Peyer's patch (tissue), 4 donors: ENCODE data around the gene HDDC3. TPM values are rescaled to one million over a fixed set of nuclear protein-coding genes. Genes with fewer than 3 reads are reported as not detected.

Source experiments
- DNase-seq, 3 donors: peaks; one replicate each; pipeline ENCODE4 v3.0.0-alpha.2; 2017 to 2019
- H3K27ac ChIP-seq, 4 donors: fragments of 200-600 bp; sonication (generic); one replicate each; pipeline ENCODE4 v1.5.1; 2016 to 2019
- H3K27me3 ChIP-seq, 2 donors: fragments of 200-600 bp; sonication (generic); one replicate each; pipeline ENCODE4 v1.5.1; 2019
- H3K36me3 ChIP-seq, 3 donors: fragments of 200-600 bp; sonication (generic); one replicate each; pipeline ENCODE4 v1.5.1; 2016 to 2019
- H3K4me1 ChIP-seq, 4 donors: fragments of 200-600 bp; sonication (generic); one replicate each; pipeline ENCODE4 v1.5.1; 2016 to 2019
- H3K4me3 ChIP-seq, 4 donors: fragments of 200-600 bp; sonication (generic); 1 replicate in 3 of 4; 2 replicates in 1 of 4; pipeline ENCODE4 v1.5.1; 2016 to 2019; ENCODE audit warnings: mild to moderate bottlenecking in 1 of 4
- H3K9me3 ChIP-seq, 4 donors: fragments of 200-600 bp; sonication (generic); one replicate each; pipeline ENCODE4 v1.5.1; 2016 to 2019; ENCODE audit warnings: mild to moderate bottlenecking in 1 of 4
- POLR2A ChIP-seq, 2 donors: fragments of 450-650 bp; IDR thresholded peaks; one replicate each; pipeline ENCODE4 v1.5.1; 2017; ENCODE audit warnings: antibody characterized with exemption in 2 of 2, mild to moderate bottlenecking in 2 of 2, moderate library complexity in 2 of 2
- total RNA-seq, 4 donors: library from RNA; depleted of rRNA; stranded (reverse); fragments of >200 nt; gene quantifications; one replicate each; pipeline ENCODE4 v1.1.0, GENCODE V29; 2016
- TF ChIP-seq, protein P1 (sequence below), 6 experiments: fragments of 450-650 bp in 4 of 6; fragments of 200-600 bp in 2 of 6; sonication (generic) in 1 of 6; IDR thresholded peaks; one replicate each; pipeline ENCODE4 v1.5.1; 2017 to 2019; ENCODE audit warnings: antibody characterized with exemption in 6 of 6, mild to moderate bottlenecking in 3 of 6, moderate library complexity in 1 of 6

HDDC3 gene
- total RNA-seq, 4 donors from 2014 or later = 16.5 to 35.6 (median 23.4) TPM

DNA sequence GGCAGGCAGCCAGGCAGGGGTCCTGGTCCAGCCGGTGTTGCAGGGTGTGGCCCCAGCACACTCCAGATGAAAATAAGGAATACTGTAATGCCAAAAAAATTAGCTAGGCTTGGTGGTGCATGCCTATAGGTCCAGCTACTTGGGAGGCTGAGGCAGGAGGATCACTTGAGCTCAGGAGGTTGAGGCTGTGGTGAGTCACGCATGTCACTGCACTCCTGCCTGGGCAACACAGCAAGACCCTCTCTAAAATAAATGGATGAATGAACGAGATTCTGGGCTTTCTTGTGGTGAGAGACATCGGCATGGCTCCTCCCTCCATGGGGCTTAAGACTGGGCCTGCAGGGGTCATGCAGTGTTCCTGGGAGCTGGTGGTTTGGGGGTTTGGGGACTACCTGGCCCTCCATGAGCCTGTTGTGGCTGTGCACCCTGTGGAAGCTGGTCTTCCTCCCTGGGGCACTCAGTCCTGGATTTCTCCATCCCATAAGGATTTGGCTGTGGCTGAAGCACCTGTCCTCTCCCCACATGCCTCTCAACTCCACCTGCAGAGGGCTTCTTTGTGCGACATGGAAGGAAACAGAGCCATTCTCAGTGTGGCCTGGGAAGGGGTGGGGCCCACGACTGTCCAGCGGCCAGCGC lies 14.7 kb upstream of the HDDC3 start:
- no peak overlapping the region for H3K4me3 ChIP-seq
- no peaks in the 10 kb centered on the region for H3K9me3 ChIP-seq
- H3K27ac ChIP-seq = no peak overlapping the region
- DNase-seq = no peak
- H3K27me3 ChIP-seq = no peaks in the 10 kb centered on the region
- H3K36me3 ChIP-seq = peaks cover 0 to 98% (median 0%) of the 10 kb centered on the region in 3 donors
- no peaks in the 10 kb centered on the region for H3K4me1 ChIP-seq
- no peak for TF ChIP-seq POLR2A (IDR thresholded peaks at IDR 0.05)
- TF ChIP-seq, protein P1, sequence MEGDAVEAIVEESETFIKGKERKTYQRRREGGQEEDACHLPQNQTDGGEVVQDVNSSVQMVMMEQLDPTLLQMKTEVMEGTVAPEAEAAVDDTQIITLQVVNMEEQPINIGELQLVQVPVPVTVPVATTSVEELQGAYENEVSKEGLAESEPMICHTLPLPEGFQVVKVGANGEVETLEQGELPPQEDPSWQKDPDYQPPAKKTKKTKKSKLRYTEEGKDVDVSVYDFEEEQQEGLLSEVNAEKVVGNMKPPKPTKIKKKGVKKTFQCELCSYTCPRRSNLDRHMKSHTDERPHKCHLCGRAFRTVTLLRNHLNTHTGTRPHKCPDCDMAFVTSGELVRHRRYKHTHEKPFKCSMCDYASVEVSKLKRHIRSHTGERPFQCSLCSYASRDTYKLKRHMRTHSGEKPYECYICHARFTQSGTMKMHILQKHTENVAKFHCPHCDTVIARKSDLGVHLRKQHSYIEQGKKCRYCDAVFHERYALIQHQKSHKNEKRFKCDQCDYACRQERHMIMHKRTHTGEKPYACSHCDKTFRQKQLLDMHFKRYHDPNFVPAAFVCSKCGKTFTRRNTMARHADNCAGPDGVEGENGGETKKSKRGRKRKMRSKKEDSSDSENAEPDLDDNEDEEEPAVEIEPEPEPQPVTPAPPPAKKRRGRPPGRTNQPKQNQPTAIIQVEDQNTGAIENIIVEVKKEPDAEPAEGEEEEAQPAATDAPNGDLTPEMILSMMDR (IDR thresholded peaks at IDR 0.05) = no peak

DNA sequence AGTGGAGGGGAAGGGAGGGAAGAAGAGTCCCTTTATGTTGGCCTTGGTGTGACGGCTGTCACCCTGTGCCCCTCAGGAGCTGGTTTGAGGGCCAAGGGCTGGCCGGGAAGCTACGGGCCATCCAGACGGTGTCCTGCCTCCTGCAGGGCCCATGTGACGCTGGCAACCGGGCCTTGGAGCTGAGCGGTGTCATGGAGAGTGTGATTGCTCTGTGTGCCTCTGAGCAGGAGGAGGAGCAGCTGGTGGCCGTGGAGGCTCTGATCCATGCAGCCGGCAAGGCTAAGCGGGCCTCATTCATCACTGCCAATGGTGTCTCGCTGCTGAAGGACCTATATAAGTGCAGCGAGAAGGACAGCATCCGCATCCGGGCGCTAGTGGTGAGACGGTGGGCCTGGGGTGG lies 14.2 kb upstream of the HDDC3 start:
- H3K27me3 ChIP-seq = no peaks in the 10 kb centered on the region
- H3K27ac ChIP-seq = no peak overlapping the region
- H3K4me1 ChIP-seq = no peaks in the 10 kb centered on the region
- no peaks in the 10 kb centered on the region for H3K9me3 ChIP-seq
- peaks cover 0 to 97% (median 0%) of the 10 kb centered on the region in 3 donors for H3K36me3 ChIP-seq
- TF ChIP-seq, protein P1 (IDR thresholded peaks at IDR 0.05) = no peak
- TF ChIP-seq POLR2A (IDR thresholded peaks at IDR 0.05) = no peak
- no peak overlapping the region for H3K4me3 ChIP-seq
- no peak for DNase-seq

DNA sequence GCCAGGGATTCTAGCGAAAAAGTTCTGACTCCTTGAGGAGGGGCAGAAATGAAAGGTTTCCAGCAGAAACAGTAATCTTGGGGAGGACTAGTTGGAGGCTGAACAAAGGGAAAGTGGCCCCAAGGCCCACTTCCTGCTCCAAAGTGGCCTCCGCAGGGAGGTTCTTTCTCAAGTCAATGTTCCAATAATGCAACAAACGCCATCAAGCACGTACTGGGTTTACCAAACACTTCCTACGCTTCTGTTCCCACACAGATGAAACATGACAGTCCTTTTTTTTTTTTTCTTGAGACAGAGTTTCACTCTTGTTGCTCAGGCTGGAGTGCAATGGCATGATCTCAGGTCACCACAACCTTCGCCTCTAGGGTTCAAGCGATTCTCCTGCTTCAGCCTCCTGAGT lies 12.7 kb upstream of the HDDC3 start:
- Histone ChIP-seq H3K36me3 (peaks cover 0 to 97% (median 0%) of the 10 kb centered on the region in 3 donors), H3K9me3 (no peaks in the 10 kb centered on the region), H3K27ac (no peak overlapping the region), H3K4me3 (no peak overlapping the region), H3K27me3 (no peaks in the 10 kb centered on the region), H3K4me1 (no peaks in the 10 kb centered on the region)
- DNase-seq = no peak
- no peak for TF ChIP-seq POLR2A (IDR thresholded peaks at IDR 0.05)
- TF ChIP-seq, protein P1 (IDR thresholded peaks at IDR 0.05) = no peak

DNA sequence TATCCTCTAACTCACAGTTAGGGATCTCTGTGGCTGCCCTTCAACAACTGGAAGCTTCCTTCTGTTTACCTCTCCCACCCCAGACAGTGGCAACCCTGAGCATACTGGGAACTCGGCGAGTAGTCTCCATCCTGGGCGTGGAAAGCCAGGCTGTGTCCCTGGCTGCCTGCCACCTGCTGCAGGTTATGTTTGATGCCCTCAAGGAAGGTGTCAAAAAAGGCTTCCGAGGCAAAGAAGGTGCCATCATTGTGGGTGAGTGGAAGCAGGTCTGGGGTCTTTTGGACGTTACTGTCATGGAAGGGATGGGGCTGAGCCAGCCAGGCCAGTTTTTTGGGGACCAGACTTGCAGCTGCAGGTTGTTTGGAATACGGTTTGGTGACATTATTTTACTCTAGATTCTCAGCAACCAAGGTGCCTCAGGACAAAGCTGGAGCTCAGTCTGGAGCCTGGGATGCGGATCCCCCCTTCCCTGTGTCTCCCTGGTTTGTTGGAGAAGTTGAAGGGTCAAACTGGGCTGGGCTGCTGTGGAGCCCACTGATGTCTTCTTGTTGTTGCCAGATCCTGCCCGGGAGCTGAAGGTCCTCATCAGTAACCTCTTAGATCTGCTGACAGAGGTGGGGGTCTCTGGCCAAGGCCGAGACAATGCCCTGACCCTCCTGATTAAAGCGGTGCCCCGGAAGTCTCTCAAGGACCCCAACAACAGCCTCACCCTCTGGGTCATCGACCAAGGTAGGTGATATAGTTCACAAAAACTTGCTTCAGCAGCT lies 10.2 kb upstream of the HDDC3 start:
- H3K36me3 ChIP-seq = peaks cover 0 to 96% (median 0%) of the 10 kb centered on the region in 3 donors
- H3K27ac ChIP-seq = no peak overlapping the region
- no peak overlapping the region for H3K4me3 ChIP-seq
- TF ChIP-seq, protein P1 (IDR thresholded peaks at IDR 0.05) = no peak
- no peak for TF ChIP-seq POLR2A (IDR thresholded peaks at IDR 0.05)
- no peak for DNase-seq
- no peaks in the 10 kb centered on the region for H3K4me1 ChIP-seq
- H3K27me3 ChIP-seq = no peaks in the 10 kb centered on the region
- no peaks in the 10 kb centered on the region for H3K9me3 ChIP-seq

DNA sequence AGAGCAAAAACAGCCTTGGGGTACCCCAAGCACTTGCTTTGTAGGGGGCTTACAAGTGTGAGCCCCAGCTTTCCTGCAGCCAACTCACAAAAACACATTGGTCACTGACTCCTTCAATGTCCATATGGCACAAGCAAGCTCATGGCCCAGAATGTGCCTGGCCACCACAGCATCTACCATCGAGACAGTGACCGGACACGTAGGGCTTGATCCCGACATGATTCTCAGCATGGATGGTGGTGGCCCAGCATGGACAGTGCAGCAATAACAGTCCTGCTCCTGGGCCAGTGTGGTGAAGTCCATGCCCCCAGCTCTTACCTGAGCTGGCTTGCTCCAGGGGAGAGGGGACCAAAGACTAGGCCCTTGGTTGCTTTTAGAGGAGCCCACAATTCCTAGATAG lies 8.7 kb upstream of the HDDC3 start:
- Histone ChIP-seq H3K27ac (no peak overlapping the region), H3K9me3 (no peaks in the 10 kb centered on the region), H3K4me3 (no peak overlapping the region), H3K4me1 (peaks cover 0 to 12% (median 3%) of the 10 kb centered on the region in 4 donors), H3K36me3 (peaks cover 0 to 84% (median 0%) of the 10 kb centered on the region in 3 donors), H3K27me3 (no peaks in the 10 kb centered on the region)
- peak in 1 of 3 donors; percentile 20 for DNase-seq
- TF ChIP-seq POLR2A (IDR thresholded peaks at IDR 0.05) = no peak
- TF ChIP-seq, protein P1 (IDR thresholded peaks at IDR 0.05) = no peak
